Measurements from ENCODE around the gene FOS. TPM values are rescaled to one million over a fixed set of nuclear protein-coding genes. Genes with fewer than 3 reads are reported as not detected.

FOS gene
- polyA plus RNA-seq (266 and 296 TPM in 2 replicates), polyA minus RNA-seq (149 and 226 TPM in 2 replicates)

- Histone ChIP-seq H3K79me2 (replicated peaks; ENCODE audit: insufficient read depth, low read length) (no peaks in the 10 kb centered on the region), H3K9ac (ENCODE audit: low read length) (peak within 1 kb of the TSS; percentile 100), H3F3A (ENCODE audit: insufficient read depth, low read length, poor library complexity, severe bottlenecking) (peaks cover 4% of the 10 kb centered on the region), H4K20me1 (ENCODE audit: insufficient read depth) (no peaks in the 10 kb centered on the region), H3K36me3 (ENCODE audit: insufficient read depth, low read length) (no peaks in the 10 kb centered on the region), H2AFZ (ENCODE audit: low read depth, low read length) (peak within 1 kb of the TSS; percentile 67), H3K4me2 (ENCODE audit: low read length) (peak within 1 kb of the TSS; percentile 100), H3K27me3 (ENCODE audit: insufficient read depth, low read depth, low read length) (peaks cover 15% of the 10 kb centered on the region), H3K9me2 (ENCODE audit: insufficient read depth, low read length) (no peaks in the 10 kb centered on the region), H3K4me3 (ENCODE audit: low read length) (peak within 1 kb of the TSS; percentile 91), H3K27ac (ENCODE audit: low read length) (peak within 1 kb of the TSS; percentile 92), H3K9me3 (ENCODE audit: low read length) (no peaks in the 10 kb centered on the region)
- TF ChIP-seq EZH2 (IDR thresholded peaks at IDR 0.05; ENCODE audit: borderline replicate concordance, insufficient read depth, low read length, poor library complexity, severe bottlenecking) (no peak), POLR2AphosphoS5 (IDR thresholded peaks at IDR 0.05) (peak; percentile 100), SMC3 (conservative IDR thresholded peaks at IDR 0.05; ENCODE audit: poor library complexity) (peak; percentile 62), RAD21 (conservative IDR thresholded peaks at IDR 0.05) (peak; percentile 55), MXI1 (conservative IDR thresholded peaks at IDR 0.05; ENCODE audit: poor library complexity, severe bottlenecking) (peak; percentile 71), CTCF (IDR thresholded peaks at IDR 0.05; ENCODE audit: poor library complexity, severe bottlenecking) (peak; percentile 49), EP300 (conservative IDR thresholded peaks at IDR 0.05; ENCODE audit: poor library complexity, severe bottlenecking) (peak; percentile 87), TAF1 (IDR thresholded peaks at IDR 0.05; ENCODE audit: low read depth) (peak; percentile 99), REST (IDR thresholded peaks at IDR 0.05; ENCODE audit: borderline replicate concordance) (peak; percentile 98)
These were observed at the start of gene FOS for GRCh38 chr14:75278422-75279152. Gene FOS (plus strand): TSS chr14:75278828. CDS start chr14:75278983, 155 bp downstream.

- Histone ChIP-seq H3K27ac (ENCODE audit: low read length) (no peak overlapping the region), H3K9ac (ENCODE audit: low read length) (no peak overlapping the region), H3K9me2 (ENCODE audit: insufficient read depth, low read length) (no peaks in the 10 kb centered on the region), H3F3A (ENCODE audit: insufficient read depth, low read length, poor library complexity, severe bottlenecking) (no peaks in the 10 kb centered on the region), H3K36me3 (ENCODE audit: insufficient read depth, low read length) (no peaks in the 10 kb centered on the region), H3K79me2 (replicated peaks; ENCODE audit: insufficient read depth, low read length) (no peaks in the 10 kb centered on the region), H4K20me1 (ENCODE audit: insufficient read depth) (no peaks in the 10 kb centered on the region), H3K4me3 (ENCODE audit: low read length) (no peak overlapping the region), H2AFZ (ENCODE audit: low read depth, low read length) (no peak overlapping the region), H3K27me3 (ENCODE audit: insufficient read depth, low read depth, low read length) (no peaks in the 10 kb centered on the region), H3K4me2 (ENCODE audit: low read length) (no peak overlapping the region), H3K9me3 (ENCODE audit: low read length) (no peaks in the 10 kb centered on the region)
- TF ChIP-seq TAF1 (IDR thresholded peaks at IDR 0.05; ENCODE audit: low read depth) (no peak), EP300 (conservative IDR thresholded peaks at IDR 0.05; ENCODE audit: poor library complexity, severe bottlenecking) (no peak), SMC3 (conservative IDR thresholded peaks at IDR 0.05; ENCODE audit: poor library complexity) (no peak), REST (IDR thresholded peaks at IDR 0.05; ENCODE audit: borderline replicate concordance) (no peak)
These were observed 48.9 kb upstream of the FOS start for GRCh38 chr14:75229661-75230139.
